SK-N-SH treated with all-trans-retinoic acid at 6 μM for 48 hours (cell line): ENCODE data around the gene NKAPD1.
"Not testable (repeated sequence)": the region's sequence is repeated elsewhere in the genome, so short reads cannot be mapped to it uniquely, and the experiment has no call there.

Source experiments
- ISL1 ChIP-seq: fragments of 250-450 bp; sonication (Bioruptor Pico); IDR thresholded peaks from 2 replicates; pipeline ENCODE4 v2.1.2; 2022; ENCODE audit warnings: mild to moderate bottlenecking, moderate library complexity
- OSR1 ChIP-seq: fragments of 250-450 bp; sonication (Bioruptor Pico); IDR thresholded peaks from 2 replicates; pipeline ENCODE4 v1.8.0; 2022; ENCODE audit warnings: moderate library complexity, mild to moderate bottlenecking, inconsistent platforms

DNA sequence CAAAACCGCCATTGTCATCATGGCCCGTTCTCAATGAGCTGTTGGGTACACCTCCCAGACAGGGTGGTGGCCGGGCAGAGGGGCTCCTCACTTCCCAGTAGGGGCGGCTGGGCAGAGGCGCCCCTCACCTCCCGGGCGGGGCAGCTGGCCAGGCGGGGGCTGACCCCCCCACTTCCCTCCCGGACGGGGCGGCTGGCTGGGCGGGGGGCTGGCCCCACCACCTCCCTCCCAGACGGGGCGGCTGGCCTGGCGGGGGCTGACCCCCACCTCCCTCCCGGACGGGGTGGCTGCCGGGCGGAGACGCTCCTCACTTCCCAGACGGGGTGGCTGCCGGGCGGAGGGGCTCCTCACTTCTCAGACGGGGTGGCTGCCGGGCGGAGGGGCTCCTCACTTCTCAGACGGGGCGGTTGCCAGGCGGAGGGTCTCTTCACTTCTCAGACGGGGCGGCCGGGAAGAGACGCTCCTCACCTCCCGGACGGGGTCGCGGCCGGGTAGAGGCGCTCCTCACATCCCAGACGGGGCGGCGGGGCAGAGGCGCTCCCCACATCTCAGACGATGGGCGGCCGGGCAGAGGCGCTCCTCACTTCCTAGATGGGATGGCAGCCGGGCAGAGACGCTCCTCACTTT, 47.2 kb upstream of the NKAPD1 start:
- not testable (repeated sequence) for TF ChIP-seq OSR1, ISL1 (CRISPR knock-in tag)
